Measurements from ENCODE around the gene ETV6. TPM values are rescaled to one million over a fixed set of nuclear protein-coding genes. Genes with fewer than 3 reads are reported as not detected.
A peak's percentile ranks its signal among the peaks of the same experiment; 100 is the strongest.

ETV6 gene
- total RNA-seq, 3 donors from 2014 or later, result 17.8 to 58.7 (median 45.2) TPM

DNA sequence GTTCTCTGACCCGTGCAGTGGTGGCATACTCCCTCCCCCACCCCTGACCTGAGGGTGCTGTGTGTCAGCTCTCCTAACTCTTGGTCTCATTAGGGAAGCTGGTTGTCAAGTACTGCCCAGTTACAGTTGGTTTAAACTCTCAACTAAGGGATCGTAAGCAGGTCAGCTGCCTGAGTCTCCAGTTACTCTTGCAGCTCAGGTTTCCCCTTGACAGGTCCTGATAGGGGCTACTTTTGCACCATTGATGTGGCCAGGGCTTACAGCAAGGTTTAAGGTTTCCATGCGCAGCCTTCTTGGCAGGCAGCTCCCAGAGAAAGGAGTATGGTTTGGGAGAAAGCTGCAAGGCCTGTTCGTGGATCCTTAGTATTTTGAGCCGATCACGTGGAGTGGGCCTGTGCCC is 74.5 kb downstream of the ETV6 start:
- H3K36me3 ChIP-seq, result no peaks in the 10 kb centered on the region
- no peaks in the 10 kb centered on the region for H3K9me3 ChIP-seq
- DNase-seq (ENCODE audit: low spot score in 2 of 2), result no peak
- H3K27ac ChIP-seq, result peak overlapping the region; percentile 69 to 88
- intact Hi-C loops (cut with DNase I; ENCODE audit: low total_unique reads), result loop anchor here (10.0 kb wide), 1 partner anchor 69 kb away; no protein-coding TSS in a partner anchor
- H3K4me1 ChIP-seq, result peaks cover 5 to 36% of the 10 kb centered on the region in 2 donors
- H3K27me3 ChIP-seq, result no peaks in the 10 kb centered on the region
- no peak overlapping the region for H3K4me3 ChIP-seq
- TF ChIP-seq POLR2A (IDR thresholded peaks at IDR 0.05) (no peak), POLR2AphosphoS5 (IDR thresholded peaks at IDR 0.05) (peak in 1 of 3 donors; percentile 10)
- TF ChIP-seq, protein P1, sequence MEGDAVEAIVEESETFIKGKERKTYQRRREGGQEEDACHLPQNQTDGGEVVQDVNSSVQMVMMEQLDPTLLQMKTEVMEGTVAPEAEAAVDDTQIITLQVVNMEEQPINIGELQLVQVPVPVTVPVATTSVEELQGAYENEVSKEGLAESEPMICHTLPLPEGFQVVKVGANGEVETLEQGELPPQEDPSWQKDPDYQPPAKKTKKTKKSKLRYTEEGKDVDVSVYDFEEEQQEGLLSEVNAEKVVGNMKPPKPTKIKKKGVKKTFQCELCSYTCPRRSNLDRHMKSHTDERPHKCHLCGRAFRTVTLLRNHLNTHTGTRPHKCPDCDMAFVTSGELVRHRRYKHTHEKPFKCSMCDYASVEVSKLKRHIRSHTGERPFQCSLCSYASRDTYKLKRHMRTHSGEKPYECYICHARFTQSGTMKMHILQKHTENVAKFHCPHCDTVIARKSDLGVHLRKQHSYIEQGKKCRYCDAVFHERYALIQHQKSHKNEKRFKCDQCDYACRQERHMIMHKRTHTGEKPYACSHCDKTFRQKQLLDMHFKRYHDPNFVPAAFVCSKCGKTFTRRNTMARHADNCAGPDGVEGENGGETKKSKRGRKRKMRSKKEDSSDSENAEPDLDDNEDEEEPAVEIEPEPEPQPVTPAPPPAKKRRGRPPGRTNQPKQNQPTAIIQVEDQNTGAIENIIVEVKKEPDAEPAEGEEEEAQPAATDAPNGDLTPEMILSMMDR (IDR thresholded peaks at IDR 0.05), result no peak

DNA sequence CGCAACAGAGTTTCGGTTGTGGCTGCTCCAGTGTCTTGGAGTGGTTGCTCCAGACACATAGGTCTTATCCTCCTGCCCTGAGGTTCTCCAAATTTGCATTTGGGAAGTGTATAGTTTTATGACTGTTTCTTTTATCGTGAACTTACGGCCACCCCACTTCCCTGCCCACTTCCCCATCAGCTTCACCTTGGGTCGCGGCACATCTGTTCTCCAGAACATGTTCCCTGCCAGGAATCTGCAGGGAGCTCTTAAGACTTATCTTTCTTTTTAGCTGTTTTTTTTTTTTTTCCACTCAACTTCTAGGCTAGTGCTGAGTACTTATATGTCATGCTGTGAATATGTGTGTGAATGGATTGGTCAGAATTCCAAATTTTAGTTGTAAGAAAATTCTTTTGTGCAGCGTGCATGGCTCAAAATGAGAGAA is 75.4 kb downstream of the ETV6 start:
- Histone ChIP-seq H3K27me3 (no peaks in the 10 kb centered on the region), H3K27ac (peak overlapping the region; percentile 69 to 88), H3K4me3 (no peak overlapping the region), H3K9me3 (no peaks in the 10 kb centered on the region), H3K4me1 (peaks cover under 1 to 38% of the 10 kb centered on the region in 2 donors), H3K36me3 (no peaks in the 10 kb centered on the region)
- no peak for TF ChIP-seq POLR2A (IDR thresholded peaks at IDR 0.05)
- no peak for TF ChIP-seq POLR2AphosphoS5 (IDR thresholded peaks at IDR 0.05)
- TF ChIP-seq, protein P1 (IDR thresholded peaks at IDR 0.05), result no peak
- intact Hi-C loops (cut with DNase I; ENCODE audit: low total_unique reads), result loop anchor here (10.0 kb wide), 1 partner anchor 70 kb away; no protein-coding TSS in a partner anchor
- DNase-seq (ENCODE audit: low spot score in 2 of 2), result no peak

DNA sequence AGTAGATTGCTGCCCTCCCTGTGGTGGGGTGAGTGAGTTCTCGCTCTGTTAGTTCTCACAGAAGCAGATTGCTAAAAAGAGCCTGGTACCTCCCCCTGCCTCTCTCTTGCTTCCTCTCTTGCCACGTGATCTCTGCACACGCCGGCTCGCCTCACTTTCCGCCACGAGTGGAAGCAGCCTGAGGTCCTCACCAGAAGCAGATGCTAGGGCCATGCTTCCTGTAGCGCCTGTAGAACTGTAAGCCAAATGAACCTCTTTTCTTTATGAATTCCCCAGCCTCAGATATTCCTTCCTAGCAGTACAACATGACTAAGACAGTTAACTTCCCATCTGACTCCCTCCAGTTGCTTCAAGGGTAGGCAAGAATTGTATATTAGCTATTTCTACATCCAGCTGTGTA is 76.2 kb downstream of the ETV6 start:
- TF ChIP-seq POLR2AphosphoS5 (IDR thresholded peaks at IDR 0.05), result no peak
- TF ChIP-seq POLR2A (IDR thresholded peaks at IDR 0.05), result no peak
- TF ChIP-seq, protein P1 (IDR thresholded peaks at IDR 0.05), result no peak
- no peaks in the 10 kb centered on the region for H3K36me3 ChIP-seq
- intact Hi-C loops (cut with DNase I; ENCODE audit: low total_unique reads), result loop anchor here (10.0 kb wide), 1 partner anchor 71 kb away; no protein-coding TSS in a partner anchor
- H3K4me1 ChIP-seq, result peaks cover 0 to 35% of the 10 kb centered on the region in 2 donors
- H3K27ac ChIP-seq, result peak overlapping the region; percentile 33 to 88
- no peaks in the 10 kb centered on the region for H3K9me3 ChIP-seq
- H3K27me3 ChIP-seq, result no peaks in the 10 kb centered on the region
- H3K4me3 ChIP-seq, result no peak overlapping the region
- DNase-seq (ENCODE audit: low spot score in 2 of 2), result no peak

DNA sequence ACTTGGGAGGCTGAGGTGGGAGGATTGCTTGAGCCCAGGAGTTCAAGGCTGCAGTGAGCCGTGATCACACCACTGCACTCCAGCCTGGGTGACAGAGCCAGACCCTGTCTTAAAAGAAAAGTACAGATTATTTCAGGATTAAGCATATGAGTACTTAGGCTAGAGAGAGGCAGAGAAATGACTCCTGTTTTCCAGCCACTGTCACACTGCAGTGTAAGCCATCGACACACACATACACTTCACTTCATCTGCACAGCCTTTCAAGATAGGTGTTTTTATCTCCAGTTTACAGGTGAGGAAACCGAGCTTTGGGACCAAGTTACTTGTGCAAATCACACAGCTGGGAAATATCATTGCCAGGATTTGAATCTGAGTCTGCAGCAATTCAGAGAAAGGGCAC is 77.2 kb downstream of the ETV6 start:
- no peak for DNase-seq (ENCODE audit: low spot score in 2 of 2)
- TF ChIP-seq, protein P1 (IDR thresholded peaks at IDR 0.05), result no peak
- TF ChIP-seq POLR2AphosphoS5 (IDR thresholded peaks at IDR 0.05) (no peak), POLR2A (IDR thresholded peaks at IDR 0.05) (no peak)
- Histone ChIP-seq H3K27me3 (no peaks in the 10 kb centered on the region), H3K4me3 (no peak overlapping the region), H3K27ac (peak overlapping the region; percentile 39 to 88), H3K4me1 (peaks cover 0 to 35% of the 10 kb centered on the region in 2 donors), H3K9me3 (no peaks in the 10 kb centered on the region), H3K36me3 (no peaks in the 10 kb centered on the region)
- intact Hi-C loops (cut with DNase I; ENCODE audit: low total_unique reads), result loop anchor here (10.0 kb wide), 1 partner anchor 72 kb away; no protein-coding TSS in a partner anchor

DNA sequence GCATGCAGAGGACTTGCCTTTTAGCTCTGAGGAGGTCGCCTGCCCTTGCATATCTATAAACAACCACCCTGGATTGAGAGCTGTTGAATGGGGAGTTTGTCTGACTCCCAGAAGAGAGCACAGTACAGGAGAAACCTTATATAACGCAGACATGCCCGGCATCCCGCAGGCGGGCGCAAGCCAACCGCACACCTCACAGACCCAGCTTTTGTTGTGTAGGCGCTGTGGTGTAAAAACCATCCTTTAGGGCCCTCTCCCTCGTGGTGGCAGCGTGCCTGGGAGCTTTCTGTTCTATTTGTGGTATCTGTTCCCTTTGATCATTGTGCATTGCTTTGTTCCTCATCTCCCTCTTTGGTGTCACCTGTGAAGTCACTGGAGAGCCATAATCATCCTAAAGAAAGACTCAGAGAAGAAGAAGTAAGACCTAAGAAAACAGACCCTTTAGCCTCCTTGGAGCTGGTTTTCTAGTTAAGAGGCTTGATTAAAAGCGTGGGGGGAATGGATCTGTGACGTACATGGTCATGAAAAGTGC is 77.7 kb downstream of the ETV6 start:
- intact Hi-C loops (cut with DNase I; ENCODE audit: low total_unique reads), result loop anchor here (10.0 kb wide), 1 partner anchor 72 kb away; no protein-coding TSS in a partner anchor
- peaks cover 0 to 35% of the 10 kb centered on the region in 2 donors for H3K4me1 ChIP-seq
- no peak for DNase-seq (ENCODE audit: low spot score in 2 of 2)

More for the DNA sequence above, 77.7 kb downstream of the ETV6 start:
- no peaks in the 10 kb centered on the region for H3K27me3 ChIP-seq
- no peak overlapping the region for H3K4me3 ChIP-seq
- no peaks in the 10 kb centered on the region for H3K9me3 ChIP-seq
- H3K36me3 ChIP-seq, result no peaks in the 10 kb centered on the region
- peak overlapping the region; percentile 39 to 88 for H3K27ac ChIP-seq
- TF ChIP-seq POLR2A (IDR thresholded peaks at IDR 0.05) (no peak), POLR2AphosphoS5 (IDR thresholded peaks at IDR 0.05) (no peak)
- TF ChIP-seq, protein P1 (IDR thresholded peaks at IDR 0.05), result no peak
